Stomach (tissue), 9 donors: ENCODE data around the gene ARHGAP29. TPM values are rescaled to one million over a fixed set of nuclear protein-coding genes. Genes with fewer than 3 reads are reported as not detected.

Experiments used
- DNase-seq, 2 donors: peaks; one replicate each; pipeline versions ENCODE4 v3.0.0 to v3.0.0-alpha.2; 2013 to 2019
- H3K27ac ChIP-seq, 5 donors: fragments of 200-600 bp in 4 of 5; sonication (generic) in 4 of 5; one replicate each; pipeline ENCODE4 v1.5.1; 2013 to 2019; ENCODE audit warnings: mild to moderate bottlenecking in 1 of 5, moderate library complexity in 1 of 5
- H3K27me3 ChIP-seq, 3 donors: fragments of 200-600 bp; sonication (generic); one replicate each; pipeline ENCODE4 v1.5.1; 2017 to 2019; ENCODE audit warnings: mixed run types in 1 of 3
- H3K36me3 ChIP-seq, 4 donors: fragments of 200-600 bp; sonication (generic); 1 replicate in 3 of 4; 2 replicates in 1 of 4; pipeline ENCODE4 v1.5.1; 2016 to 2019
- H3K4me1 ChIP-seq, 4 donors: fragments of 200-600 bp; sonication (generic); one replicate each; pipeline ENCODE4 v1.5.1; 2016 to 2019
- H3K4me3 ChIP-seq, 4 donors: fragments of 200-600 bp; sonication (generic) in 3 of 4; one replicate each; pipeline ENCODE4 v1.5.1; 2016 to 2019; ENCODE audit warnings: mild to moderate bottlenecking in 1 of 4
- H3K9me3 ChIP-seq, 4 donors: fragments of 200-600 bp; sonication (generic); one replicate each; pipeline ENCODE4 v1.5.1; 2016 to 2019
- CTCF ChIP-seq, 7 experiments: fragments of 450-650 bp in 4 of 7; fragments of 200-600 bp in 3 of 7; sonication (generic) in 3 of 7; IDR thresholded peaks; one replicate each; pipeline ENCODE4 v1.5.1; 2016 to 2019; ENCODE audit warnings: antibody characterized with exemption in 7 of 7, control low read depth in 2 of 7, mild to moderate bottlenecking in 1 of 7
- EP300 ChIP-seq: sonication (generic); formaldehyde crosslinking; IDR thresholded peaks from one replicate; pipeline ENCODE4 v1.6.1; 2017; ENCODE audit warnings: antibody characterized with exemption
- POLR2A ChIP-seq, 4 donors: fragments of 450-650 bp; IDR thresholded peaks; one replicate each; pipeline ENCODE4 v1.6.1; 2016; ENCODE audit warnings: antibody characterized with exemption in 4 of 4, control low read depth in 2 of 4, mild to moderate bottlenecking in 1 of 4, moderate library complexity in 1 of 4
- POLR2AphosphoS5 ChIP-seq, 3 donors: sonication (generic); formaldehyde crosslinking; IDR thresholded peaks; one replicate each; pipeline ENCODE4 v1.6.1; 2016; ENCODE audit warnings: antibody characterized with exemption in 3 of 3
- whole genome bisulfite sequencing, 5 donors: extraction: QIAGEN DNeasy Blood & Tissue Kit in 3 of 5; methylation state at CpG; one replicate each; pipeline versions ENCODE4 v1.1.5 to v1.1.7; 2013 to 2018; 5-methylcytosine and 5-hydroxymethylcytosine counted together
- intact Hi-C: fragments of 100-400 bp; cut with DNase I; formaldehyde crosslinking; loops from one replicate; pipeline ENCODE4 v1.15.1; 2023; ENCODE audit warnings: low total_unique reads
- polyA plus RNA-seq, 3 donors: library from polyadenylated mRNA; stranded (reverse); fragments of 200-250 nt; gene quantifications; one replicate each; pipeline ENCODE4 v1.2.3, GENCODE V29; 2013
- total RNA-seq, 5 donors: library from RNA; depleted of rRNA; stranded (reverse); fragments of >200 nt; gene quantifications; one replicate each; pipeline versions ENCODE4 v1.1.0 to v1.2.3, GENCODE V29; 2014 to 2016
- donor health status: healthy with polysubstance abuse.
- donor health status: Bipolar disorder and iron deficiency.
- donor health status: healthy.

Gene ARHGAP29
- total and polyA plus RNA-seq, 8 donors: 4.4 to 90.9 (median 17.6) TPM

GRCh38 chr1:94124538-94124937 lies 112.8 kb downstream of the ARHGAP29 start:
- no peak overlapping the region for H3K27ac ChIP-seq
- TF ChIP-seq POLR2A (IDR thresholded peaks at IDR 0.05) (no peak), POLR2AphosphoS5 (IDR thresholded peaks at IDR 0.05) (no peak), EP300 (no peak), CTCF (IDR thresholded peaks at IDR 0.05) (no peak)
- 83 to 92% (median 88%) methylated on average over 1 of the region's 1 CpG for WGBS, 5 donors

GRCh38 chr1:94122201-94122970 lies 115.0 kb downstream of the ARHGAP29 start:
- Histone ChIP-seq H3K9me3 (no peaks in the 10 kb centered on the region), H3K4me1 (no peaks in the 10 kb centered on the region), H3K36me3 (no peaks in the 10 kb centered on the region), H3K27me3 (peaks cover 0 to 5% (median 0%) of the 10 kb centered on the region in 3 donors), H3K27ac (no peak overlapping the region), H3K4me3 (no peak overlapping the region)
- DNase-seq: no peak
- TF ChIP-seq POLR2A (IDR thresholded peaks at IDR 0.05): no peak
- no peak for TF ChIP-seq CTCF (IDR thresholded peaks at IDR 0.05)
- no peak for TF ChIP-seq EP300
- no peak for TF ChIP-seq POLR2AphosphoS5 (IDR thresholded peaks at IDR 0.05)
- WGBS, 5 donors: 65 to 71% (median 68%) methylated on average over 5 of the region's 5 CpGs
- intact Hi-C loops: no loop called here

More at GRCh38 chr1:94124538-94124937, 112.8 kb downstream of the ARHGAP29 start:
- Histone ChIP-seq H3K9me3 (no peaks in the 10 kb centered on the region), H3K4me1 (no peaks in the 10 kb centered on the region), H3K4me3 (no peak overlapping the region), H3K27me3 (no peaks in the 10 kb centered on the region), H3K36me3 (no peaks in the 10 kb centered on the region)
- intact Hi-C loops: no loop called here
- no peak for DNase-seq

Other genes with a start within 250 kb of the ARHGAP29 start
- gene ABCA4, start 116.4 kb downstream of the ARHGAP29 start, total RNA-seq: 1 to 10 TPM in 1 of 5 donors, under 1 TPM in 1, not detected in 3; 0.37 to 1.2 TPM
- under 1 TPM in 1 of 3 donors, not detected in 2; 0.08 TPM for gene ABCA4, start 116.4 kb downstream of the ARHGAP29 start, polyA plus RNA-seq
- 100 to 1,000 TPM in 1 of 5 donors, 10 to 100 TPM in 3, 1 to 10 TPM in 1; 8.8 to 124 (median 34.8) TPM for gene ABCD3, start 180.8 kb upstream of the ARHGAP29 start, total RNA-seq
- 10 to 100 TPM; 15.9 to 20.0 (median 16.9) TPM for gene ABCD3, start 180.8 kb upstream of the ARHGAP29 start, polyA plus RNA-seq